H1 (cell line): ENCODE data around the gene SLC7A10. TPM values are rescaled to one million over a fixed set of nuclear protein-coding genes. Genes with fewer than 3 reads are reported as not detected.

ENCODE experiments used
- CTCF ChIA-PET: fragments of 300-600 bp; sonication (Branson Sonifier 250); formaldehyde crosslinking; loops from one replicate; lab custom pipeline; 2021; ENCODE audit not compliant: partially characterized antibody; lab: Charles Lee
- POLR2A ChIA-PET: fragments of 300-600 bp; sonication (Branson Sonifier 250); formaldehyde crosslinking; loops from one replicate; lab custom pipeline; 2021; ENCODE audit warnings: inconsistent platforms; ENCODE audit not compliant: partially characterized antibody; lab: Charles Lee
- DNase-seq, 2 experiments: peaks; one replicate each; pipeline versions ENCODE4 v3.0.0 to v3.0.0-alpha.2; 2010 to 2022; ENCODE audit warnings: low spot score in 2 of 2, low read depth in 1 of 2, mixed read lengths in 1 of 2
- FAIRE-seq: peaks from 2 replicates; lab custom pipeline; 2011; peaks lifted over from hg19 to GRCh38; lab: Jason Lieb, UNC
- H2AFZ ChIP-seq: 2 replicates; pipeline ENCODE4 v1.8.1; 2012; ENCODE audit warnings: low read length, inconsistent platforms
- H2AK5ac ChIP-seq: 2 replicates; pipeline ENCODE4 v1.6.1; 2013; ENCODE audit warnings: low read depth, low read length
- H2BK120ac ChIP-seq: replicated peaks from 2 replicates; pipeline ENCODE3; 2013; ENCODE audit warnings: low read depth, low read length, inconsistent platforms
- H2BK12ac ChIP-seq: 2 replicates; pipeline ENCODE4 v1.6.1; 2013; ENCODE audit warnings: low read depth, low read length
- H2BK15ac ChIP-seq: 2 replicates; pipeline ENCODE4 v1.6.1; 2013; ENCODE audit warnings: low read length
- H2BK20ac ChIP-seq: 2 replicates; pipeline ENCODE4 v1.6.1; 2013; ENCODE audit warnings: low read length
- H2BK5ac ChIP-seq: 2 replicates; pipeline ENCODE4 v1.6.1; 2013; ENCODE audit warnings: low read depth, low read length
- H3K14ac ChIP-seq: 2 replicates; pipeline ENCODE4 v1.6.1; 2013; ENCODE audit warnings: inconsistent platforms; ENCODE audit not compliant: insufficient read length
- H3K18ac ChIP-seq: 2 replicates; pipeline ENCODE4 v1.6.1; 2013; ENCODE audit warnings: low read length; ENCODE audit errors: extremely low read depth
- H3K23ac ChIP-seq: 2 replicates; pipeline ENCODE4 v1.6.1; 2013; ENCODE audit warnings: inconsistent platforms; ENCODE audit not compliant: insufficient read length
- H3K23me2 ChIP-seq: 2 replicates; pipeline ENCODE4 v1.6.1; 2013; ENCODE audit warnings: low read depth, low read length
- H3K27ac ChIP-seq: 2 replicates; pipeline ENCODE4 v1.6.1; 2011; ENCODE audit warnings: low read depth, low read length, inconsistent platforms
- H3K27me3 ChIP-seq, 4 experiments: replicated peaks in 1 of 4; 1 replicate in 1 of 4; 2 replicates in 3 of 4; pipeline versions ENCODE4 v1.6.1 to v1.8.1; 2011 to 2013; ENCODE audit warnings: low read length in 3 of 4, mild to moderate bottlenecking in 3 of 4, inconsistent platforms in 2 of 4, mixed read lengths in 2 of 4, moderate library complexity in 1 of 4; ENCODE audit not compliant: control insufficient read depth in 3 of 4, insufficient read depth in 3 of 4; ENCODE audit errors: extremely low read depth in 1 of 4
- H3K36me3 ChIP-seq, 4 experiments: 2 replicates each; pipeline versions ENCODE4 v1.6.1 to v1.8.1; 2011 to 2013; ENCODE audit warnings: mild to moderate bottlenecking in 4 of 4, low read length in 3 of 4, moderate library complexity in 2 of 4, control low read depth in 1 of 4, inconsistent platforms in 1 of 4; ENCODE audit not compliant: insufficient read depth in 4 of 4, control insufficient read depth in 2 of 4
- H3K4ac ChIP-seq: replicated peaks from 2 replicates; pipeline ENCODE3; 2013; ENCODE audit warnings: low read length, low read depth, mixed read lengths, inconsistent platforms; ENCODE audit not compliant: insufficient read length
- H3K4me1 ChIP-seq, 4 experiments: replicated peaks in 1 of 4; 1 replicate in 1 of 4; 2 replicates in 3 of 4; pipeline versions ENCODE4 v1.6.1 to v1.8.1; 2011 to 2013; ENCODE audit warnings: low read length in 3 of 4, inconsistent platforms in 2 of 4, mixed read lengths in 1 of 4; ENCODE audit not compliant: insufficient read depth in 4 of 4, control insufficient read depth in 3 of 4
- H3K4me2 ChIP-seq, 2 experiments: 2 replicates each; pipeline versions ENCODE4 v1.6.1 to v1.8.1; 2011 to 2013; ENCODE audit warnings: low read depth in 2 of 2, low read length in 2 of 2, control low read depth in 1 of 2, inconsistent platforms in 1 of 2, mild to moderate bottlenecking in 1 of 2; ENCODE audit not compliant: insufficient read depth in 1 of 2
- H3K4me3 ChIP-seq, 4 experiments: fragments of 200-600, 300-600 bp in 1 of 4; sonication (generic), shearing (Covaris generic), sonication (Bioruptor Twin) in 1 of 4; 2 replicates each; pipeline versions ENCODE4 v1.5.1 to v1.8.1; 2011 to 2016; ENCODE audit warnings: low read length in 4 of 4, low read depth in 3 of 4, control low read depth in 2 of 4, inconsistent platforms in 2 of 4, mild to moderate bottlenecking in 2 of 4, mixed read lengths in 1 of 4, moderate library complexity in 1 of 4; ENCODE audit not compliant: insufficient read depth in 2 of 4; ENCODE audit errors: extremely low read depth in 1 of 4
- H3K56ac ChIP-seq: replicated peaks from 2 replicates; pipeline ENCODE3; 2013; ENCODE audit warnings: low read depth, mild to moderate bottlenecking, mixed read lengths, low read length, inconsistent platforms; ENCODE audit not compliant: insufficient read length
- H3K79me1 ChIP-seq: 2 replicates; pipeline ENCODE4 v1.6.1; 2013; ENCODE audit warnings: low read depth, low read length, control low read depth
- H3K79me2 ChIP-seq, 2 experiments: 2 replicates each; pipeline versions ENCODE4 v1.6.1 to v1.8.1; 2012 to 2013; ENCODE audit warnings: low read length in 2 of 2, mild to moderate bottlenecking in 2 of 2, inconsistent platforms in 1 of 2; ENCODE audit not compliant: insufficient read depth in 2 of 2, control insufficient read depth in 1 of 2
- H3K9ac ChIP-seq, 4 experiments: replicated peaks in 1 of 4; 1 replicate in 1 of 4; 2 replicates in 3 of 4; pipeline versions ENCODE4 v1.6.1 to v1.8.1; 2011 to 2013; ENCODE audit warnings: low read depth in 3 of 4, low read length in 3 of 4, control low read depth in 2 of 4, mild to moderate bottlenecking in 2 of 4, moderate library complexity in 2 of 4, inconsistent platforms in 1 of 4; ENCODE audit errors: extremely low read depth in 1 of 4
- H3K9me3 ChIP-seq, 2 experiments: 2 replicates each; pipeline versions ENCODE4 v1.6.1 to v1.8.1; 2012 to 2013; ENCODE audit warnings: mild to moderate bottlenecking in 2 of 2, moderate library complexity in 2 of 2, control low read depth in 1 of 2, inconsistent platforms in 1 of 2, low read depth in 1 of 2, low read length in 1 of 2, mixed read lengths in 1 of 2; ENCODE audit not compliant: insufficient read depth in 2 of 2
- H4K20me1 ChIP-seq, 2 experiments: replicated peaks in 1 of 2; 2 replicates each; pipeline versions ENCODE3 to v1.8.1; 2011 to 2013; ENCODE audit warnings: inconsistent platforms in 2 of 2, low read length in 2 of 2, mild to moderate bottlenecking in 1 of 2; ENCODE audit not compliant: insufficient read depth in 2 of 2, control insufficient read depth in 1 of 2
- H4K5ac ChIP-seq: 2 replicates; pipeline ENCODE4 v1.6.1; 2013; ENCODE audit warnings: low read length, low read depth, mixed read lengths, inconsistent platforms; ENCODE audit not compliant: insufficient read length
- H4K8ac ChIP-seq: 2 replicates; pipeline ENCODE4 v1.8.0; 2013; ENCODE audit warnings: mild to moderate bottlenecking, moderate library complexity, low read length, inconsistent platforms; ENCODE audit not compliant: insufficient read depth; ENCODE audit errors: extremely low read depth
- H4K91ac ChIP-seq: replicated peaks from 2 replicates; pipeline ENCODE3; 2013; ENCODE audit warnings: low read length, mixed read lengths, inconsistent platforms; ENCODE audit not compliant: insufficient read length
- CEBPB ChIP-seq: IDR thresholded peaks from 2 replicates; pipeline ENCODE4 v1.6.1; 2012; ENCODE audit warnings: low read depth, low read length
- CREB1 ChIP-seq: IDR thresholded peaks from 2 replicates; pipeline ENCODE4 v1.6.1; 2012; ENCODE audit warnings: inconsistent platforms
- EZH2 ChIP-seq: fragments of 200-600 bp; sonication (generic); IDR thresholded peaks from 2 replicates; pipeline ENCODE4 v1.7.1; 2012; ENCODE audit warnings: low read depth, mild to moderate bottlenecking, moderate library complexity, low read length, inconsistent platforms; ENCODE audit not compliant: severe bottlenecking
- KDM5A ChIP-seq: fragments of 200-600 bp; IDR thresholded peaks from 2 replicates; pipeline ENCODE4 v1.7.1; 2012; ENCODE audit warnings: mild to moderate bottlenecking, low read length, inconsistent platforms, mixed read lengths
- NANOG ChIP-seq: IDR thresholded peaks from 2 replicates; pipeline ENCODE4 v1.6.1; 2011; ENCODE audit warnings: low read length, low read depth, mild to moderate bottlenecking, inconsistent platforms; ENCODE audit not compliant: insufficient read depth, poor library complexity, severe bottlenecking
- RAD21 ChIP-seq, 2 experiments: IDR thresholded peaks in 1 of 2; conservative IDR thresholded peaks in 1 of 2; 2 replicates each; pipeline ENCODE4 v1.6.1; 2011; ENCODE audit warnings: low read depth in 2 of 2, low read length in 2 of 2, improper control_type of control experiment in 1 of 2, inconsistent platforms in 1 of 2, mild to moderate bottlenecking in 1 of 2, moderate library complexity in 1 of 2
- whole genome bisulfite sequencing, 2 experiments: shearing (Covaris generic) in 1 of 2; methylation state at CpG; one replicate each; pipeline versions ENCODE4 v1.1.6 to v1.1.7; 2013 to 2015; ENCODE audit warnings: low lambda C conversion rate in 2 of 2, mixed read lengths in 2 of 2, inconsistent platforms in 1 of 2, low coverage in 1 of 2, missing lambda C conversion rate in 1 of 2; ENCODE audit not compliant: insufficient replicate concordance in 2 of 2, insufficient coverage in 1 of 2, insufficient read length in 1 of 2; ENCODE audit errors: extremely low coverage in 1 of 2, missing lambda C conversion rate in 1 of 2; 5-methylcytosine and 5-hydroxymethylcytosine counted together
- polyA plus RNA-seq, 7 experiments: library from polyadenylated mRNA; depleted of rRNA in 3 of 7; stranded (reverse) in 5 of 7; unstranded in 2 of 7; fragments of >200 nt in 5 of 7; fragments of 200-250 nt in 2 of 7; gene quantifications; 1 replicate in 5 of 7; 2 replicates in 1 of 7; 4 replicates in 1 of 7; pipeline versions ENCODE4 v1.2.1 to v1.2.3, GENCODE V29; 2011 to 2013; ENCODE audit warnings: missing spikeins in 2 of 7, mixed read lengths in 2 of 7
- total RNA-seq: library from RNA; stranded (reverse); fragmentation: NEBNext Ultra II Directional; extraction: Animal tissue kit (Norgen Biotek cat#: 25700); gene quantifications from 2 replicates; pipeline ENCODE4 v1.2.1, GENCODE V29; 2021

Gene SLC7A10
- total and polyA plus RNA-seq, 2 of the 8 experiments (the other 6 are each of a cell fraction or from before 2014, with no cell fraction given): 3.7 to 7.1 TPM

DNA sequence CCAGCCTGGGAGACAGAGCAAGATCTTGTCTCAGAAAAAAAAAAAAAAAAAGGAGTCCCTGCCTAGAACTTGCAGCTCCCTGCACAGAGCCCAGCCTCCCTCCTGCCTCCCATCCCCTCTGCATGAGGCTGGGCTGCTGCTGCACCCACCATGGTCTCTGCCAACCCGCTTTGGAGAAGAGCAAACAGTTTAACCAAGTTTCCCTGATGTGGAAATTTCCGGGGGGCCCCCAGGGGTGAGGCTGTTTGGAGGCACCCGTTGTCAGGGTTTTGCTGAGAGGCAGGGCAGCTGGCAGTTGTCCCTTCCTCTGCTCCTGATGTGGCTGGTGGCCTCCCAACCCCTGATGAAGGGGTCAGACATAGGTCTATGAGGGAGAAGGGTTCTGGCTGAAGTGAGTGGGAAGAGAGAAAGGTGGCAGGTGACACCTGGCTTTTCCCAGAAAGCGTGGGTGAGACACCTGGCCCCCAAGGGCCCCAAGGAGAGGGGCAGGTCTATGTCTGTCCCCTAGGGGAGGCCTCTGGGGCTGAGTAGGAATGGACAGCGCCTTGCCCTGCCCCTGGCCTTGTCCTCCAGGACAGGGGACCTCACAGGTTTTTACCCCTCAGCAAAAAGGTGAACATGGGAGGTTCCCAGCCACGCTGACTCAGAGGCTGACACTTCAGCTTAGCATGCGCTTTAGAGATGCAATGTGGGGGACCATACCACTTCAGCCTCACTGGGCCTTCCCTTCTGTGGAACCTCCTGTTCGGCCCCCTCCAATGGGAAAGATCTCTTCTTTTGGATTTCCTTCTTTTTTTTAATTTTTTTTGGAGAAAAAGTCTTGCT, 26.0 kb downstream of the SLC7A10 start:
- Histone ChIP-seq H3K4me2 (no peak overlapping the region), H3K27me3 (peaks cover 0 to 3% (median 0%) of the 10 kb centered on the region in 4 experiments; a peak in 2 of 7 replicates), H3K27ac (no peak overlapping the region), H3K14ac (no peak overlapping the region), H4K20me1 (peaks cover 4 to 13% of the 10 kb centered on the region in 2 experiments), H2BK5ac (no peak overlapping the region), H3K36me3 (peaks cover 0 to 10% (median 2%) of the 10 kb centered on the region in 4 experiments; a peak in 4 of 8 replicates), H4K5ac (no peak overlapping the region), H3K79me1 (peaks cover 6% of the 10 kb centered on the region), H2BK15ac (no peak overlapping the region), H4K91ac (no peak overlapping the region), H2AK5ac (no peak overlapping the region), H3K79me2 (no peaks in the 10 kb centered on the region), H2BK12ac (no peak overlapping the region), H3K18ac (no peak overlapping the region), H4K8ac (no peak overlapping the region), H2AFZ (no peak overlapping the region), H2BK20ac (no peak overlapping the region), H3K9ac (no peak overlapping the region), H3K9me3 (no peaks in the 10 kb centered on the region), H3K56ac (no peak overlapping the region), H3K23me2 (no peaks in the 10 kb centered on the region; the same call in 1 of the 2 replicates), H3K4me3 (no peak overlapping the region), H3K23ac (no peak overlapping the region), H2BK120ac (no peak overlapping the region), H3K4me1 (peaks cover 0 to 2% (median 0%) of the 10 kb centered on the region in 4 experiments; a peak in 2 of 7 replicates), H3K4ac (no peak overlapping the region)
- POLR2A ChIA-PET: interaction anchor here (0.6 to 1.7 kb wide), 3 partner anchors 10 to 69 kb away, joined by 3 to 7 read pairs (median 5); no protein-coding TSS in a partner anchor
- CTCF ChIA-PET: interaction anchor here (0.6 to 1.6 kb wide), 3 partner anchors 10 to 153 kb away, joined by 3 to 4 read pairs (median 3); no protein-coding TSS in a partner anchor
- DNase-seq: no peak
- 82% methylated on average over 8 of the region's 8 CpGs; no CpG with 5 or more reads in 1 of the 2 experiments for WGBS, 2 experiments
- TF ChIP-seq EZH2 (no peak), RAD21 (IDR thresholded peaks at IDR 0.05 in 1 of 2, conservative IDR thresholded peaks at IDR 0.05 in 1 of 2; ENCODE audit: low read depth in 2 of 2, low read length in 2 of 2) (no peak), CREB1 (no peak), KDM5A (no peak), NANOG (no peak), CEBPB (no peak)
- FAIRE-seq: no peak
